T47D (cell line): ENCODE measurements around the gene MAP2K5.

Source experiments
- DNase-seq, 2 experiments: peaks; one replicate each; pipeline versions ENCODE4 v3.0.0 to v3.0.0-alpha.2; 2011 to 2012; ENCODE audit warnings: low read depth in 1 of 2, low spot score in 1 of 2
- JUND ChIP-seq: IDR thresholded peaks from 2 replicates; pipeline ENCODE4 v1.6.1; 2012; ENCODE audit warnings: low read depth
- in situ Hi-C: cut with HindIII; loops from 2 replicates; pipeline ENCODE4 v1.10.0; 2016; ENCODE audit warnings: low sequenced_read_pairs, low pct_unique_long_range_greater_than_20kb

MAP2K5 gene

GRCh38 chr15:67542420-67543347, at the start of gene MAP2K5:
MAP2K5 (plus strand) TSS chr15:67542703; CDS start chr15:67543336, 633 bp downstream.
- TF ChIP-seq JUND, result no peak
- in situ Hi-C loops, result no loop called here
- DNase-seq, result peak; percentile 80 to 84

DNA sequence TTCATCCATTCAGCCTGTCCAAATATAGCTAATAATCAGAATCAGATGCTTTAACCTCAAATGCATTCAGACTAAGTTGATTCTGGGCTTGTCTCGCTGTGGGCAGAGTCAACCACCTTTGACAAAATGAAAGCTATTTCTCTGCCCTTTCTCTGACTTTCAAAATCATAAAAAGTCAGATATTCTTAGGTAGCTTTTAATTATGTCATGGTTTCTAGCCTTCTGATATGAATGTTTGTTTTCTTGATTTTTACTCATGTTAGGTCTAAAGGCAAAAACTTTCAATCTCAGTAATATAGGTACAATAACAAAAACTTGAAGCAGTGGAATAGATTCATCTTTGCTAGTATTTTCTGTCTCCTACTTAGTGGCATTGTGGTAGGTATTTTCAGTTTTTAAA, 46.9 kb upstream of the MAP2K5 start:
- in situ Hi-C loops, result no loop called here
- no peak for DNase-seq
- TF ChIP-seq JUND, result no peak

DNA sequence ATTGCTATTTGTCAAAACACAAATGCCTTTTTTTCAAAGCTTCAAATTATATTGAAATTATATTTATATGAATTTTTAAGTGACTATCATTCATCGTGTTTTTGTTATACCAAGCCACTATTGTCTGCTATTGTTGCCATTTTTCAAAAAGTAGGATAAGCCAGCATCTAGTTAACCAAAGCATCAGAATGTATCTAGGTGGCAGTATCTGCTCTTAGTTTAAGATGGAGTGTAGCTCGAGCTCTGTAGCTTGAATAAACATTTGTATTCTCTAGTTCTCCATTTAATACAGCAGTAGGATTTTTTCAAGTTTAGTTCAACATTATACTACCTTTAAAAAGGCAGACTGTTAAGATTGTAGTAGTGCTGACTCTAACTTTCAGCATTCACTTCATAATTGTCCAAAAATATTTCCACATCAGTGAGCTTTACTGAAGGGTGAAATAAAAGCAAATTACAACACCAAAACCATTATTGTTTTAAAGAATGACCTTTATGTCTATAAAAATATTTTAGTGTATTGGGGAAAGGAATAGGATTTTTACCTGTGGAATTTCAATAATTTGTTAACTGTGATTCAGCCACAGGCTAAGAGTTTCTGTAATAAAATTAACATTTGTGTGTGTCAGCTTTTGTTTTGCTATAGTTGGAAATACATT, 41.2 kb upstream of the MAP2K5 start:
- in situ Hi-C loops, result no loop called here
- no peak for TF ChIP-seq JUND
- peak; percentile 31 to 46 for DNase-seq

DNA sequence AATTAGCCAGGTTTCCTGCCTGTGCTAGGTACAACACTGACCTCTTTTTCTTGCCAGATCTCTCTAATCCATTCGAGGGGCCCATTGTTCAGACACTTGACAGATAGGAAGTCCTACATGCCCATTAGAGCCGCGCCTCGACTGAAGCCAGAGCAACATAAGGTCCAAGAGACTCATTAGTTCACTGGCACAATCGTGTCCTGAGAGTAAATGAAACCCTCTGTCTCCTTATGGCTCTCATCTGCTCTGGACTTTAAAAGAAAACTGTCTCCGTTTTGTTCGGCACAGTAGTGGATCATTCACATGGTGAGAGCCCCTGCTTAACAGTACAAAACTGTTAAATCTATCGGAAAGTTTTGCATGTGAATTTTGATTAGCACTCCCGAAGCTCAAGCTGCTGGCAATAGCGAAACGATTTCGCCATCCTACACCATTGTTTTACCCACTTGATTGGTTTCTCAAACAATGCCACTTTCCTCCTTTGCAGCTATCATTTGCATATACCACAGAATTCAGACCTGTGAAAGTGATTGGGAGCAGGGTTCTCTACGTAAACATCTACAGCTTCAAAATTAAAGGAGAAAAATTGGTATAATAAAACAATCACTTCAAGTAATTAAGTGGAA, 40.6 kb upstream of the MAP2K5 start:
- in situ Hi-C loops, result no loop called here
- no peak for TF ChIP-seq JUND
- DNase-seq, result no peak

DNA sequence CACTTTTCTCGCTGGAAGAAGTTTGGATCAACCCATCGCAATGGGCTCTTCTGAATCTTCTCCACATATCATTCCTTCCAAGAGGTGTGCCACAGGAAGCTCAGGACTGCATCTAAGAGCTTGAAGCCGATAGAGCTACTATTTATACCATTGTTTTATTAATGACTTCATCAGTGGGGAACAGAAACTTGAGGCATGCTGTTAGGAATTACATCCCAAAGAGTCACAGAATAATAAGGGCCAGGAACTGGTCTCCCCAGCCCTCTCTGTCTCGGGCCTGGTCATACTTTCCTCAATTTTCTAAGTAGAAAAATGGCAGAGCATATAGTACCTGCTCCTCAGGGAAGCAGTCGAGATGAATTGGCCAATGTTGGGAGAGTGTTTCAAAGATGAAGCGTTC, 38.4 kb upstream of the MAP2K5 start:
- in situ Hi-C loops, result no loop called here
- DNase-seq, result no peak

GRCh38 chr15:67504796-67505195, 37.7 kb upstream of the MAP2K5 start:
- in situ Hi-C loops, result no loop called here
- no peak for DNase-seq
- no peak for TF ChIP-seq JUND

More for the DNA sequence above, 38.4 kb upstream of the MAP2K5 start:
- TF ChIP-seq JUND, result no peak

GRCh38 chr15:67505675-67506572, 36.6 kb upstream of the MAP2K5 start:
- no peak for TF ChIP-seq JUND
- peak in 1 of 2 experiments; percentile 6 for DNase-seq
- in situ Hi-C loops, result no loop called here

- no peak for DNase-seq
- in situ Hi-C loops, result no loop called here
- TF ChIP-seq JUND, result no peak
Observed at GRCh38 chr15:67506775-67507747, 35.4 kb upstream of the MAP2K5 start.

GRCh38 chr15:67508407-67508806, 34.1 kb upstream of the MAP2K5 start:
- TF ChIP-seq JUND, result no peak
- in situ Hi-C loops, result no loop called here
- DNase-seq, result no peak

GRCh38 chr15:67509918-67510317, 32.6 kb upstream of the MAP2K5 start:
- no peak for TF ChIP-seq JUND
- DNase-seq, result no peak
- in situ Hi-C loops, result no loop called here

DNA sequence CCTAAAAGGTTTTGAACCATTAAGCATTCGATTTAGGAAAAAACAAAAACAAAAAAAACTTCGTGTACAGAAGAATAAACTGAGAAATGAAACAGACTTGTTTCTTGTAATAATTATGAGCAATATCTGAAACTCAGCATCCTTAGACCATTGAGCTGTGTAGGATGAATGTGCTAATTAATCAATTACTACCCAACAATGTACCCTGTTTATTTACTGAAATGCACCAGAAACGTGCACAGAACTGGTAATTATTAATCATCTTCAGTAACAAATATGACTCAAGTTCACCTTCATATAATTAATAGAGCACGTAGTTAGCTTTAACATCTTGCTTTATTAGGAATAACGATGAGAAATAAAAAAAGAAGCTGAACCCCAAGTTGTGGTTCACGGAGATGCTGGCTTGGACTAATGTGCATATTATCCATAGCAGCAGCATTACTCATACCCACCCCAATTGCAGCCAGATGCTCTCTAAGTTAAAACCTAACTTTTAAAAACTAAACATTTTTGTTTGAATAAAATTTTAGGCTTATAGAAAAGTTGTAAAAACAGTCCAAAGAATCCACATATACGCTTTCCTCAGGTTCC, 31.8 kb upstream of the MAP2K5 start:
- TF ChIP-seq JUND, result no peak
- DNase-seq, result no peak
- in situ Hi-C loops, result no loop called here
